Activated naive CD4-positive, alpha-beta T cell treated with Interleukin-2 at 50 U/mL for 16 hours (primary cell): ENCODE data around the gene KRTAP12-4.
"Not testable (repeated sequence)": the region's sequence is repeated elsewhere in the genome, so short reads cannot be mapped to it uniquely, and the experiment has no call there.

ENCODE experiments used
- DNase-seq: peaks from one replicate; pipeline ENCODE4 v3.0.0-alpha.2; 2020

Gene KRTAP12-4

DNA sequence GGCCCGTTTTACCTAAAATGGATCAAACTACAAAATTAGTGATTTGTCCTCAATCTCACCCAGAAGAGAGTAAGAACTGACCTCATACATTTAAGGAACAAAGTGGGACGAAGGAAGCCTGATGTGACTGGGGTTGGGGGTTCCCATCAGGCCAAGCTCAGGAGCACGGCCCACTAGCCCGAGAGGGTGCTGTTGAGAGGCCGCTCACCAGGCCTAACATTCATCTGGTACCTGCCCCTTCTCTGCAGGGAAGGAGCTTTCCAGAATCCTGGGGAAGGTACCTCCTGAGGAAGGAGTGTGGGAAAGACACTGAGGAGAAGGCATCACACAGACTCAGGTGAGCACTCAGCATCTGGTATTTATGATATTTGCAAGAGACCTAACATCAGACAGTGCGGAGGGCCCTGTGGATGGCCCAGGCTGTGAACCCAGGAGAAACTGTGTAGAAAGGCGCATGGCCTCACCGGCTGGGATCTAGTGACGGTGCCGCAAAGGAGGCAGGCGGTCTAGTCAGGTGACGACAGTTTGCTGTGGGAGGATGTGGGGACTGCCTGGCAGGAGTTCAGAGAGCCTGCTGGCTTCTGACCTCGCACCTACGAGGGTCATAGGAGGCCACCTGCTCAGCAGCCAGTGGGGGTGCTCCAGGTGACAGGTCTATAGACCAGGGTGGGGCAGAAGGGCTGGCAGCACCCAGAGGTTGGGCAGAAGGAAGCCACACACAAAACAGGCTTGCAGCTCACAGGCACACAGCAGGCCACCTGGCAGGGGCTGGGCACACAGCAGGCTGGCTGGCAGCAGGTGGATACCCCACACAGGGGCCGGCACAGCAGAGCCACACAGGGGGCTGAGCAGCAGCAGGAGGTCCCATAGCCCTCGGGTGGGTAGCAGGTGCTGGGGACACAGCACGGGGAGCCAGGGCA lies 543 bp downstream of the KRTAP12-4 start:
- DNase-seq: peak; percentile 47

GRCh38 chr21:44653123-44653522 lies 1.3 kb downstream of the KRTAP12-4 start:
- DNase-seq: no peak

GRCh38 chr21:44650973-44651675 lies 3.3 kb downstream of the KRTAP12-4 start:
- no peak for DNase-seq

- no peak for DNase-seq
Observed at GRCh38 chr21:44650265-44650972, 4.0 kb downstream of the KRTAP12-4 start.

DNA sequence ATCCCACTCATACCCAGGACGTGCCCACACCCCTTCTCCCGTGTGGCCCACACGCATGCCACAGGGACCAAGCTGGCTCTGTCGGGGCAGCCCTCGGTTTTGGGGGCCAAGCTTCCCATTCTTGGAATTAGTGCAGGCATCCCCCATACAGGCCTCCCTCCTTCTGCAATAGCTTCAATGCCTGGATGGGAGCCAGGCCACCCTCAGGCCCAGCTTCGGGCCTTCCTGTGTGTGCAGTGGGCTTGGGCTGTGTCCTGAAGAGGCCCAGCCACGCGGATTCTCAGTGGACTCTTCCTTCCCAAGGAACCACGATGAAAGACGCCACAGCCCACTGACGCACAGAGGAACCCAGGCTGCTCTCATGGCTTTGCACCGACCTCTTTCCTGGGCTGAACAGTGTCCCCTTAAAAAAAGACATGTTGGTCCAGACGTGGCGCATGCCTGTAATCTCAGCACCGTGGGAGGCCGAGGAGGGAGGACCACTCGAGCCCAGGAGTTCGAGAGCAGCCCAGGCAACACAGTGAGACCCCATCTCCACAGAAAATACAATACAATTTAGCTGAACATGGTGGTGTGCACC lies 4.8 kb downstream of the KRTAP12-4 start:
- no peak for DNase-seq

DNA sequence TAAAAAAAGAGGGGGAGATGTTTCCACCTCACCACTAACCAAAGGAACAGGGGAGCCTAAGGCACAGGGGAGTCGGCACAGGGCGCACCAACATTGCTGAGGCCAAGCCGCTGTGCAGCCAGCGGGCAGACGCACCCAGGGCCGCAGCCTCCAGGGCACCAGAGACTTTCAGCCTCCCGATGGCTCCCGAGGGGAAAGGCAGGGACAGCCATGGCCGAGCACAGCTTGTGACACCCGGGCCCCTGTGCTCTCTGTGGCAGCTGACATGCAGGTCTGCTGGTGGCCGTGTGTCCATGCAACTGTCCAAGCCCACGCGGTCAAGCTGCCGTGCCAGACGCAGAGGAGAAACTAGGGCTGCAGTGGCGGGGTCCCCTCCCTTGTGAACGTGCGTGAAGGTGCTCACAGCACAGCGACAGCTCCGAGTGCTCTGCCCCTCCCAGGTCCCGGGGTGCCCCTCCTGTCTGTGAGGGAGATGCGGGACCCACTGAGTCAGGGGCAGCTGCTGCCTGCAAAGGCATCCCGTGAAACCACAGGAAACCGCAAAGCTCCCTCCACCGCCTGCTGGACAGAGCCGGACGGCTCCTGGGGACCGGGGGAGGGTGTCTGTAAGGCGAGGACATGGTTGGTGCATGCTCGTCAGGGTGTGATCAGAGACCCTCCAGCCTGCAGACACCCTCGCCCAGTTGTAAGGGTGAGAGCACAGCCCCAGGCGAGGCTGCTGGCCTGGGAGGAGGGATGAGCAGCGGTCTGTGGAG lies 5.7 kb downstream of the KRTAP12-4 start:
- no peak for DNase-seq

DNA sequence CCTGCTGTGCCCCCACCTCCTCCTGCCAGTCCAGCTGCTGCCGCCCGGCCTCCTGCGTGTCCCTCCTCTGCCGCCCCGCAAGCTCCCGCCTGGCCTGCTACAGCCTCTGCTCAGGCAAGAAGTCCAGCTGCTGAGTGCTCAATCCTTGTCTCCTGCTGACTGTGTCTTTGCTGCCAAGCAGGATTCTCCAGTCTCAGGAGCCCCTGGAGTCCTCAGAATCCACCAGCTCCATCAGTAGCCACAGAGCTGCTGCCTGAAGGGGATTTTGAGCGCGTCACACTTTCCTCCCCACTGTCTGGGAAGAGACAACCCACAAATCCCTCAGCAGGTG lies 7.3 kb downstream of the KRTAP12-4 start:
- no peak for DNase-seq

DNA sequence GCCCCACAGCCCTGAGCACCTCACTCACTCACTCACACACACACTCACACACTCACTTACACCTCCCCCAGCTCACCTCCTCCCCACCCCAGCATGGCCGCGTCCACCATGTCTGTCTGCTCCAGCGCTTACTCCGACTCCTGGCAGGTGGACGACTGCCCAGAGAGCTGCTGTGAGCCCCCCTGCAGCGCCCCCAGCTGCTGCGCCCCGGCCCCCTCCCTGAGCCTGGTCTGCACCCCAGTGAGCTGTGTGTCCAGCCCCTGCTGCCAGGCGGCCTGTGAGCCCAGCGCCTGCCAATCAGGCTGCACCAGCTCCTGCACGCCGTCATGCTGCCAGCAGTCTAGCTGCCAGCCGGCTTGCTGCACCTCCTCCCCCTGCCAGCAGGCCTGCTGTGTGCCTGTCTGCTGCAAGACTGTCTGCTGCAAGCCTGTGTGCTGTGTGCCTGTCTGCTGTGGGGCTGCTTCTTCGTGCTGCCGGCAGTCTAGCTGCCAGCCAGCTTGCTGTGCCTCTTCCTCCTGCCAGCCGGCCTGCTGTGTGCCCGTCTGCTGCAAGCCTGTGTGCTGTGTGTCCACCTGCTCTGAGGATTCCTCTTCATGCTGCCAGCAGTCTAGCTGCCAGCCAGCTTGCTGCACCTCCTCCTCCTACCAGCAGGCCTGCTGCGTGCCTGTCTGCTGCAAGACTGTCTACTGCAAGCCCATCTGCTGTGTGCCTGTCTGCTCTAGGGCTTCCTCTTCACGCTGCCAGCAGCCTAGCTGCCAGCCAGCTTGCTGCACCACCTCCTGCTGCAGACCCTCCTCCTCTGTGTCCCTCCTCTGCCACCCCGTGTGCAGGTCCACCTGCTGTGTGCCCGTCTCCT lies 7.9 kb downstream of the KRTAP12-4 start, which contains the start of gene KRTAP10-11:
KRTAP10-11 (plus strand) TSS at position 49 of the 856 bp plus-strand sequence; CDS start at position 94, 45 bp downstream.
- not testable (repeated sequence) for DNase-seq

GRCh38 chr21:44644878-44645277 lies 9.6 kb downstream of the KRTAP12-4 start:
- no peak for DNase-seq

- no peak for DNase-seq
Observed at GRCh38 chr21:44643741-44644310, 10.6 kb downstream of the KRTAP12-4 start.

- DNase-seq: no peak
Observed at GRCh38 chr21:44640761-44641160, 13.7 kb downstream of the KRTAP12-4 start.

GRCh38 chr21:44639331-44639655 lies 15.2 kb downstream of the KRTAP12-4 start:
- DNase-seq: no peak

GRCh38 chr21:44638506-44639330 lies 15.7 kb downstream of the KRTAP12-4 start:
- not testable (repeated sequence) for DNase-seq

DNA sequence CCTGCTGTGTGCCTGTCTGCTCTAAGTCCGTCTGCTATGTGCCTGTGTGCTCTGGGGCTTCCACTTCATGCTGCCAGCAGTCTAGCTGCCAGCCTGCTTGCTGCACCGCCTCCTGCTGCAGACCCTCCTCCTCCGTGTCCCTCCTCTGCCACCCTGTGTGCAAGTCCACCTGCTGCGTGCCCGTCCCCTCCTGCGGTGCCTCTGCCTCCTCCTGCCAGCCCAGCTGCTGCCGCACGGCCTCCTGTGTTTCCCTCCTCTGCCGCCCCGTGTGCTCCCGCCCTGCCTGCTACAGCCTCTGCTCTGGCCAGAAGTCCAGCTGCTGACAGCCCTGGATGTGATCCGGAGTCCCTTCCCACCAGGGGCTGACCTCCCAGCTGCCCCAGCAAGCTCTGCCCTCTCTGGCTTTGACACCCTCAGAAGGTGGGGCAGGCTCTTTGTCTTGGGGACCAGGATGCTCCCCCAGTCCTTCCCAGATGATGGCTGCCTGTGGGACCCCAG lies 16.6 kb downstream of the KRTAP12-4 start:
- DNase-seq: not testable (repeated sequence)

GRCh38 chr21:44637018-44637850 lies 17.2 kb downstream of the KRTAP12-4 start, which contains the start of gene KRTAP10-10:
Gene KRTAP10-10 (plus strand): TSS chr21:44637356. CDS start chr21:44637418, 62 bp downstream.
- no peak for DNase-seq

- DNase-seq: no peak
Observed at GRCh38 chr21:44636209-44637017, 18.0 kb downstream of the KRTAP12-4 start.

DNA sequence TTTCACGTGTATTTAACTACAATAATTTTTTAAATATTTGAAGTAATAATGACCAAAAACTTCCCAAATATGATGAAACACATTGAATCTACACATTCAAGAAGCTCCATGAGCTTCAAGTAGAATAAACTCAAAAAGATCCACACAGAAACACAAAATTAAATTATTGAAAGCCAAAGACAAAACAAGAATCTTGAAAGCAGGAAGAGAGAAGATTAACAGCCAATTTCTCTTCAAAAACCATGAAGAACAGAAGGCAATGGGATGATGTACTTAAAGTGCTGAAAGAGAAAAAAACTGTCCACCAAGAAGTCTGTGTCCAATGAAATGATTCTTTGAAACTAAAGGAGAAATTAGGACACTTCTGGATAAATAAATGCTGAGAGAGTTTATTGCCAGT lies 22.4 kb downstream of the KRTAP12-4 start:
- DNase-seq: no peak

- no peak for DNase-seq
Observed at GRCh38 chr21:44630440-44630839, 24.0 kb downstream of the KRTAP12-4 start.
